ENCODE results near the gene SLC9A5. TPM values are rescaled to one million over a fixed set of nuclear protein-coding genes. Genes with fewer than 3 reads are reported as not detected.

The SLC9A5 gene
- total and polyA plus RNA-seq, 2 experiments from 2014 or later, result 4.5 to 5.4 TPM

DNA sequence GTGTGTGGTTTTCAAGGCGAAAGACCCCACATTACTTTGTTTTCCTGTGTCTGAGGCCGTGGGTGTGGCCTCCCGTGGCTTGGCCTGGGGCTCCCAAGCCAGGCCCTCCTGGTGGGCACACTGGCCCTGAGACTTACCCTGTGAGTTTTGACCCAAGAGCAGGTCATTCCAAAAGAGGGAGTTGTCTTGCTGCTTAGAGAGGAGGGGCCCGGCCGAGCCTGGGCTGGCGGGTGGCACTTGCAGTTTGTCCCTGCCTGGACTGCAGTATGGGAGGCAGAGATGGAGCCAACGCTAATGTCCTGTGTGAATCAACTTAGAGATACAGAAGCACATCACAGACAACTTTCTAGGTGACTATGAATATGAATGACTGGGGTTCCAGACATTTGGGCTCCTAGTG lies 53.3 kb downstream of the SLC9A5 start:
- H3K36me3 ChIP-seq (ENCODE audit: insufficient read depth), result no peaks in the 10 kb centered on the region
- no peak overlapping the region for H3K4me3 ChIP-seq
- Mint-ChIP-seq H3K27ac (no peak overlapping the region; the same call in 1 of the 2 replicates), H3K27me3 (ENCODE audit: insufficient read depth, low read depth, poor library complexity) (peaks cover 18% of the 10 kb centered on the region), H3K4me1 (no peaks in the 10 kb centered on the region), H3K36me3 (ENCODE audit: low read depth) (no peaks in the 10 kb centered on the region), H3K4me3 (no peak overlapping the region), H3K9me3 (no peaks in the 10 kb centered on the region)
- H3K9me2 ChIP-seq (ENCODE audit: insufficient read depth), result no peaks in the 10 kb centered on the region
- no peaks in the 10 kb centered on the region for H3K79me2 ChIP-seq (replicated peaks; ENCODE audit: insufficient read depth)
- no peaks in the 10 kb centered on the region; the same call in 1 of the 2 replicates for H4K20me1 ChIP-seq (replicated peaks; ENCODE audit: insufficient read depth)
- no peaks in the 10 kb centered on the region for H3K4me1 ChIP-seq (ENCODE audit: insufficient read depth)
- no peak overlapping the region for H3K4me2 ChIP-seq
- H2AFZ ChIP-seq, result no peak overlapping the region
- TF ChIP-seq STAT1 (IDR thresholded peaks at IDR 0.05; ENCODE audit: unreplicated experiment) (no peak), POLR2AphosphoS5 (IDR thresholded peaks at IDR 0.05; ENCODE audit: low read depth) (no peak), EZH2phosphoT487 (IDR thresholded peaks at IDR 0.05; ENCODE audit: unreplicated experiment) (no peak), ZNF114 (CRISPR knock-in tag; IDR thresholded peaks at IDR 0.05) (no peak), ZNF331 (CRISPR knock-in tag; IDR thresholded peaks at IDR 0.05; ENCODE audit: low read depth) (no peak), NANOG (IDR thresholded peaks at IDR 0.05; ENCODE audit: borderline replicate concordance) (no peak), CREB1 (CRISPR knock-in tag; IDR thresholded peaks at IDR 0.05; ENCODE audit: low read depth) (no peak), JUNB (IDR thresholded peaks at IDR 0.05; ENCODE audit: unreplicated experiment) (no peak)
- TF ChIP-seq, protein P1, sequence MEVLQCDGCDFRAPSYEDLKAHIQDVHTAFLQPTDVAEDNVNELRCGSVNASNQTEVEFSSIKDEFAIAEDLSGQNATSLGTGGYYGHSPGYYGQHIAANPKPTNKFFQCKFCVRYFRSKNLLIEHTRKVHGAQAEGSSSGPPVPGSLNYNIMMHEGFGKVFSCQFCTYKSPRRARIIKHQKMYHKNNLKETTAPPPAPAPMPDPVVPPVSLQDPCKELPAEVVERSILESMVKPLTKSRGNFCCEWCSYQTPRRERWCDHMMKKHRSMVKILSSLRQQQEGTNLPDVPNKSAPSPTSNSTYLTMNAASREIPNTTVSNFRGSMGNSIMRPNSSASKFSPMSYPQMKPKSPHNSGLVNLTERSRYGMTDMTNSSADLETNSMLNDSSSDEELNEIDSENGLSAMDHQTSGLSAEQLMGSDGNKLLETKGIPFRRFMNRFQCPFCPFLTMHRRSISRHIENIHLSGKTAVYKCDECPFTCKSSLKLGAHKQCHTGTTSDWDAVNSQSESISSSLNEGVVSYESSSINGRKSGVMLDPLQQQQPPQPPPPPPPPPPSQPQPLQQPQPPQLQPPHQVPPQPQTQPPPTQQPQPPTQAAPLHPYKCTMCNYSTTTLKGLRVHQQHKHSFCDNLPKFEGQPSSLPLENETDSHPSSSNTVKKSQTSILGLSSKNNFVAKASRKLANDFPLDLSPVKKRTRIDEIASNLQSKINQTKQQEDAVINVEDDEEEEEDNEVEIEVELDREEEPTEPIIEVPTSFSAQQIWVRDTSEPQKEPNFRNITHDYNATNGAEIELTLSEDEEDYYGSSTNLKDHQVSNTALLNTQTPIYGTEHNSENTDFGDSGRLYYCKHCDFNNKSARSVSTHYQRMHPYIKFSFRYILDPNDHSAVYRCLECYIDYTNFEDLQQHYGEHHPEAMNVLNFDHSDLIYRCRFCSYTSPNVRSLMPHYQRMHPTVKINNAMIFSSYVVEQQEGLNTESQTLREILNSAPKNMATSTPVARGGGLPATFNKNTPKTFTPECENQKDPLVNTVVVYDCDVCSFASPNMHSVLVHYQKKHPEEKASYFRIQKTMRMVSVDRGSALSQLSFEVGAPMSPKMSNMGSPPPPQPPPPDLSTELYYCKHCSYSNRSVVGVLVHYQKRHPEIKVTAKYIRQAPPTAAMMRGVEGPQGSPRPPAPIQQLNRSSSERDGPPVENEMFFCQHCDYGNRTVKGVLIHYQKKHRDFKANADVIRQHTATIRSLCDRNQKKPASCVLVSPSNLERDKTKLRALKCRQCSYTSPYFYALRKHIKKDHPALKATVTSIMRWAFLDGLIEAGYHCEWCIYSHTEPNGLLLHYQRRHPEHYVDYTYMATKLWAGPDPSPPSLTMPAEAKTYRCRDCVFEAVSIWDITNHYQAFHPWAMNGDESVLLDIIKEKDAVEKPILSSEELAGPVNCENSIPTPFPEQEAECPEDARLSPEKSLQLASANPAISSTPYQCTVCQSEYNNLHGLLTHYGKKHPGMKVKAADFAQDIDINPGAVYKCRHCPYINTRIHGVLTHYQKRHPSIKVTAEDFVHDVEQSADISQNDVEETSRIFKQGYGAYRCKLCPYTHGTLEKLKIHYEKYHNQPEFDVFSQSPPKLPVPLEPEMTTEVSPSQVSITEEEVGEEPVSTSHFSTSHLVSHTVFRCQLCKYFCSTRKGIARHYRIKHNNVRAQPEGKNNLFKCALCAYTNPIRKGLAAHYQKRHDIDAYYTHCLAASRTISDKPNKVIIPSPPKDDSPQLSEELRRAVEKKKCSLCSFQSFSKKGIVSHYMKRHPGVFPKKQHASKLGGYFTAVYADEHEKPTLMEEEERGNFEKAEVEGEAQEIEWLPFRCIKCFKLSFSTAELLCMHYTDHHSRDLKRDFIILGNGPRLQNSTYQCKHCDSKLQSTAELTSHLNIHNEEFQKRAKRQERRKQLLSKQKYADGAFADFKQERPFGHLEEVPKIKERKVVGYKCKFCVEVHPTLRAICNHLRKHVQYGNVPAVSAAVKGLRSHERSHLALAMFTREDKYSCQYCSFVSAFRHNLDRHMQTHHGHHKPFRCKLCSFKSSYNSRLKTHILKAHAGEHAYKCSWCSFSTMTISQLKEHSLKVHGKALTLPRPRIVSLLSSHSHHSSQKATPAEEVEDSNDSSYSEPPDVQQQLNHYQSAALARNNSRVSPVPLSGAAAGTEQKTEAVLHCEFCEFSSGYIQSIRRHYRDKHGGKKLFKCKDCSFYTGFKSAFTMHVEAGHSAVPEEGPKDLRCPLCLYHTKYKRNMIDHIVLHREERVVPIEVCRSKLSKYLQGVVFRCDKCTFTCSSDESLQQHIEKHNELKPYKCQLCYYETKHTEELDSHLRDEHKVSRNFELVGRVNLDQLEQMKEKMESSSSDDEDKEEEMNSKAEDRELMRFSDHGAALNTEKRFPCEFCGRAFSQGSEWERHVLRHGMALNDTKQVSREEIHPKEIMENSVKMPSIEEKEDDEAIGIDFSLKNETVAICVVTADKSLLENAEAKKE (CRISPR knock-in tag; IDR thresholded peaks at IDR 0.05), result no peak
- TF ChIP-seq, protein P2, sequence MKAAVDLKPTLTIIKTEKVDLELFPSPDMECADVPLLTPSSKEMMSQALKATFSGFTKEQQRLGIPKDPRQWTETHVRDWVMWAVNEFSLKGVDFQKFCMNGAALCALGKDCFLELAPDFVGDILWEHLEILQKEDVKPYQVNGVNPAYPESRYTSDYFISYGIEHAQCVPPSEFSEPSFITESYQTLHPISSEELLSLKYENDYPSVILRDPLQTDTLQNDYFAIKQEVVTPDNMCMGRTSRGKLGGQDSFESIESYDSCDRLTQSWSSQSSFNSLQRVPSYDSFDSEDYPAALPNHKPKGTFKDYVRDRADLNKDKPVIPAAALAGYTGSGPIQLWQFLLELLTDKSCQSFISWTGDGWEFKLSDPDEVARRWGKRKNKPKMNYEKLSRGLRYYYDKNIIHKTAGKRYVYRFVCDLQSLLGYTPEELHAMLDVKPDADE (IDR thresholded peaks at IDR 0.05), result no peak
- TF ChIP-seq, protein P3, sequence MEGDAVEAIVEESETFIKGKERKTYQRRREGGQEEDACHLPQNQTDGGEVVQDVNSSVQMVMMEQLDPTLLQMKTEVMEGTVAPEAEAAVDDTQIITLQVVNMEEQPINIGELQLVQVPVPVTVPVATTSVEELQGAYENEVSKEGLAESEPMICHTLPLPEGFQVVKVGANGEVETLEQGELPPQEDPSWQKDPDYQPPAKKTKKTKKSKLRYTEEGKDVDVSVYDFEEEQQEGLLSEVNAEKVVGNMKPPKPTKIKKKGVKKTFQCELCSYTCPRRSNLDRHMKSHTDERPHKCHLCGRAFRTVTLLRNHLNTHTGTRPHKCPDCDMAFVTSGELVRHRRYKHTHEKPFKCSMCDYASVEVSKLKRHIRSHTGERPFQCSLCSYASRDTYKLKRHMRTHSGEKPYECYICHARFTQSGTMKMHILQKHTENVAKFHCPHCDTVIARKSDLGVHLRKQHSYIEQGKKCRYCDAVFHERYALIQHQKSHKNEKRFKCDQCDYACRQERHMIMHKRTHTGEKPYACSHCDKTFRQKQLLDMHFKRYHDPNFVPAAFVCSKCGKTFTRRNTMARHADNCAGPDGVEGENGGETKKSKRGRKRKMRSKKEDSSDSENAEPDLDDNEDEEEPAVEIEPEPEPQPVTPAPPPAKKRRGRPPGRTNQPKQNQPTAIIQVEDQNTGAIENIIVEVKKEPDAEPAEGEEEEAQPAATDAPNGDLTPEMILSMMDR (conservative IDR thresholded peaks at IDR 0.05; ENCODE audit: low read depth in 2 of 2), result no peak
- TF ChIP-seq, protein P4, sequence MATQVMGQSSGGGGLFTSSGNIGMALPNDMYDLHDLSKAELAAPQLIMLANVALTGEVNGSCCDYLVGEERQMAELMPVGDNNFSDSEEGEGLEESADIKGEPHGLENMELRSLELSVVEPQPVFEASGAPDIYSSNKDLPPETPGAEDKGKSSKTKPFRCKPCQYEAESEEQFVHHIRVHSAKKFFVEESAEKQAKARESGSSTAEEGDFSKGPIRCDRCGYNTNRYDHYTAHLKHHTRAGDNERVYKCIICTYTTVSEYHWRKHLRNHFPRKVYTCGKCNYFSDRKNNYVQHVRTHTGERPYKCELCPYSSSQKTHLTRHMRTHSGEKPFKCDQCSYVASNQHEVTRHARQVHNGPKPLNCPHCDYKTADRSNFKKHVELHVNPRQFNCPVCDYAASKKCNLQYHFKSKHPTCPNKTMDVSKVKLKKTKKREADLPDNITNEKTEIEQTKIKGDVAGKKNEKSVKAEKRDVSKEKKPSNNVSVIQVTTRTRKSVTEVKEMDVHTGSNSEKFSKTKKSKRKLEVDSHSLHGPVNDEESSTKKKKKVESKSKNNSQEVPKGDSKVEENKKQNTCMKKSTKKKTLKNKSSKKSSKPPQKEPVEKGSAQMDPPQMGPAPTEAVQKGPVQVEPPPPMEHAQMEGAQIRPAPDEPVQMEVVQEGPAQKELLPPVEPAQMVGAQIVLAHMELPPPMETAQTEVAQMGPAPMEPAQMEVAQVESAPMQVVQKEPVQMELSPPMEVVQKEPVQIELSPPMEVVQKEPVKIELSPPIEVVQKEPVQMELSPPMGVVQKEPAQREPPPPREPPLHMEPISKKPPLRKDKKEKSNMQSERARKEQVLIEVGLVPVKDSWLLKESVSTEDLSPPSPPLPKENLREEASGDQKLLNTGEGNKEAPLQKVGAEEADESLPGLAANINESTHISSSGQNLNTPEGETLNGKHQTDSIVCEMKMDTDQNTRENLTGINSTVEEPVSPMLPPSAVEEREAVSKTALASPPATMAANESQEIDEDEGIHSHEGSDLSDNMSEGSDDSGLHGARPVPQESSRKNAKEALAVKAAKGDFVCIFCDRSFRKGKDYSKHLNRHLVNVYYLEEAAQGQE (IDR thresholded peaks at IDR 0.05; ENCODE audit: unreplicated experiment), result no peak
- no peaks in the 10 kb centered on the region for H3K27me3 ChIP-seq (ENCODE audit: insufficient read depth)
- DNase-seq (ENCODE audit: low spot score) (no peak), ATAC-seq (no peak)
- H3K27ac ChIP-seq (ENCODE audit: low read depth), result no peak overlapping the region
- no peaks in the 10 kb centered on the region for H3F3A ChIP-seq (replicated peaks; ENCODE audit: low read depth)
